H7 (cell line): Measurements from ENCODE around the gene ZNF343. TPM values are rescaled to one million over a fixed set of nuclear protein-coding genes. Genes with fewer than 3 reads are reported as not detected.

ENCODE experiments used
- DNase-seq: peaks from one replicate; pipeline ENCODE4 v3.0.0; 2012
- H3K27me3 ChIP-seq: 2 replicates; pipeline ENCODE4 v1.6.0; 2011; ENCODE audit warnings: mild to moderate bottlenecking, low read length; ENCODE audit not compliant: control insufficient read depth, insufficient read depth
- H3K36me3 ChIP-seq: replicated peaks from 2 replicates; pipeline ENCODE4 v1.5.1; 2011; ENCODE audit warnings: low read length; ENCODE audit not compliant: control insufficient read depth, insufficient read depth
- H3K4me3 ChIP-seq: 2 replicates; pipeline ENCODE4 v1.5.1; 2011; ENCODE audit warnings: low read depth, mild to moderate bottlenecking, control low read depth, low read length, moderate library complexity; ENCODE audit not compliant: insufficient read depth
- total RNA-seq: library from RNA; depleted of rRNA; stranded (reverse); fragments of >200 nt; shearing (Covaris generic); gene quantifications from 2 replicates; pipeline ENCODE4 v1.2.3, GENCODE V29; 2014

Gene ZNF343
- total RNA-seq, 1 experiment from 2014 or later: 6.5 TPM

- H3K4me3 ChIP-seq: peak within 1 kb of the TSS; percentile 91
- peak; percentile 95 for DNase-seq
- H3K27me3 ChIP-seq: no peaks in the 10 kb centered on the region
- H3K36me3 ChIP-seq: peaks cover 18% of the 10 kb centered on the region
Measured at GRCh38 chr20:2470423-2471193, 38.1 kb downstream of the ZNF343 start, which contains the start of gene SNRPB. Gene SNRPB, minus strand, starts transcription at chr20:2470789. Its CDS starts 99 bp downstream, at chr20:2470690.

GRCh38 chr20:2469991-2470422 lies 38.7 kb downstream of the ZNF343 start:
- peak; percentile 64 for DNase-seq
- Histone ChIP-seq H3K27me3 (no peaks in the 10 kb centered on the region), H3K4me3 (peak overlapping the region; percentile 91), H3K36me3 (peaks cover 22% of the 10 kb centered on the region)

DNA sequence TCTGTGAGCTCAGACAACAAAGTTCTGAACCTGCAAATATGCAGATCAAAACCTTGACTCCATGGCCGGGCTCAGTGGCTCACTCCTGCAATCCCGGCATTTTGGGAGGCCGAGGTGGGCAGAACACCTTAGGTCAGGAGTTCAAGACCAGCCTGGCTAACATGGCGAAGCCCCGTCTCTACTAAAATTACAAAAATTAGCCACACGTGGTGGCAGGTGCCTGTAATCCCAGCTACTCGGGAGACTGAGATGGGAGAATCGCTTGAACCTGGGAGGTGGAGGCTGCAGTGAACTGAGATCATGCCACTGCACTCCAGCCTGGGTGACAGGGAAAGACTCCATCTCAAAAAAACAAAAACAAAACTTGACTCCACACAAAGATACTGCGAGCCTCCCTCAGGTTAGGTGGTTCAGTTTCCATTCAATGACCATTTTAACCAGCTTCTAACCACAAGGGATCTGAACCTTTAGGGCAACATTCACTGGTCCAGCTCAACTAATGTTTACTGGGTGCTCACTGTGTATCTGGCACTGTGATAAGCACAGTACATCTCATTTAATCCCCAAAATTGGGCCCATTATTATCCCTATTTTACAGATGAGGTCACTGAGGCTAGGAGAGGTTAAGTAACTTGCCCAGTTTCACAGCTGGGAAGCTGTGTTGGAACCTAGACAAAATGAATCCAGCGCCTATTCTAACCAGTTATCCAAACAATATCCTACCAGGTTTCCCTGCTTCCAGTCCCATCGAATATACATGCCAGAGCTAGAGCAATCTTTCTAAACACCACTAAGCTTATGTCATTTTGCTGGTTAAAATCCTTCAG lies 39.9 kb downstream of the ZNF343 start:
- Histone ChIP-seq H3K27me3 (no peaks in the 10 kb centered on the region), H3K4me3 (peak overlapping the region; percentile 91), H3K36me3 (peaks cover 32% of the 10 kb centered on the region)
- no peak for DNase-seq

GRCh38 chr20:2467412-2467811 lies 41.3 kb downstream of the ZNF343 start:
- Histone ChIP-seq H3K27me3 (no peaks in the 10 kb centered on the region), H3K4me3 (no peak overlapping the region), H3K36me3 (peaks cover 44% of the 10 kb centered on the region)
- DNase-seq: no peak

DNA sequence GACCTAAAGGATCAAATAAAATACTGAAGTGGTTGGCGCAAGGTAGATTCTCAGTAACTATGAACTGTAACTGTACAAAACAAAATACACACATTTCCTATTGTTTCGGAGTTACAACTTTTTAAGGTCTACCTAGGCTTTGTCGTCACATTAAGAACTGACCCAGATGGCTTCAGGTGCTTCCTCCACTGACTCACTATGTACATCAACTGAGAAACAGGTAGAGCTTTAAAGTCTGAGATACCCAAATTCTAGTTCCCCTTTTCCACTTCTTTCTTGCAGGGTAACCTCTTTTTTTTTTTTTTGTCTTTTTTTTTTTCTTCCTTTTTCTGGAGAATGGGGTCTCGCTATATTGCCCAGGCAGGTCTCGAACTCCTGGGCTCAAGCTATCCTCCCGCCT lies 43.6 kb downstream of the ZNF343 start:
- no peak for DNase-seq
- H3K36me3 ChIP-seq: peaks cover 62% of the 10 kb centered on the region
- no peaks in the 10 kb centered on the region for H3K27me3 ChIP-seq
- H3K4me3 ChIP-seq: no peak overlapping the region

DNA sequence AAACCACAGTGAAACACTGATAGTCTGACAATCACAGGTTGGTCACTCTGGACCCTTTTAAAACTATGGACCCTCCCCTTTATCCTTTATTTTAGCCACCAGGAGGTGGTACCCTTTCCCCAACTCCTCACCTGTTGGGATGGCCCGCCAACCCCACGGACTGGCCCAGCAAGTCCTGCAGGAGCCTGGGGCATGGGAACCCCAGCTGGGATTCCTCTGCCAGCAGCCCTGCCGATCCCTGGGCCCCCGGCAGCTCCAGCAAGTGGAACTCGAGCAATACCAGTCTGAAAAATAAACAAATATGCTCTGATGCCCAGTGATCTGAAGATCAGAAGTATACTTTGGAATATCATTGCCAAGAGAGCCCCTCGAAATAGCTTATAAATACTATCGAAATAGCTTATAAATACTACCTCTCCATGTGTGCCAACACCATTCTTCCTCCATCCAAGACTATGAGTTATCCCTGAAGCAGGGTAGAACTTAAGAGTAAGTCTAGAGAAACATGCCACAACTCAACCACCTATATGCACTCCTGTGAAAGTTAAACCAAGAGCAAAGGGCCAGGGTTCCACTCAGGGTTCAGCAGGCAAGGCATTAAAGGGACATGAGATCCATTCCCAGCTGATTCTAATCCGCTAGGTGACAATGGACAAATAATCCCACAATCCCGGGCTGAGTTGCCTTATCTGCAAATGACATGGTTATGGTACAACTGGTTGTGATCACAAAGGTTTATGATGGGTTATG lies 44.9 kb downstream of the ZNF343 start:
- H3K4me3 ChIP-seq: no peak overlapping the region

DNA sequence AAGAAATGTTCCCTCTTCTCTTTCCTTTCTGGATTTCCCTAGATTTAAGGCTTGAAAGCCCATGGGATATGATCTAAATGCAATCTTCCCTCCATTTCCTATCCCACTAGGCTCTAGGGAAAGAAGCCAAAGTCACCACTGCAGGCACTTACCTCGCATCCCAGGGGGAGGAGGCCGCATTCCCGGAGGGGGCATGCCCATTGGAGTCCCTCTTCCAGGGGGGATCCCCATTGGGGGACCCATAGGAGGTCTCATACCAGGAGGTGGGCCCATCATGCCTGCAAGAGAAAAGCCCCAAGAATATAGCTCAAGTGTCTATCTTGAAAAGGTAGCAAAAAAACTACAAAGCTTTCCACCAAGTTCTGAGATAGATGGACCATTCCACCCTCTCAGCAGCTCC lies 46.2 kb downstream of the ZNF343 start:
- Histone ChIP-seq H3K36me3 (peaks cover 61% of the 10 kb centered on the region), H3K4me3 (no peak overlapping the region), H3K27me3 (no peaks in the 10 kb centered on the region)
- DNase-seq: no peak

More for the DNA sequence above, 44.9 kb downstream of the ZNF343 start:
- peak; percentile 33 for DNase-seq
- no peaks in the 10 kb centered on the region for H3K27me3 ChIP-seq
- peaks cover 65% of the 10 kb centered on the region for H3K36me3 ChIP-seq

GRCh38 chr20:2460752-2461424 lies 47.8 kb downstream of the ZNF343 start:
- peaks cover 49% of the 10 kb centered on the region for H3K36me3 ChIP-seq
- H3K4me3 ChIP-seq: no peak overlapping the region
- no peaks in the 10 kb centered on the region for H3K27me3 ChIP-seq
- no peak for DNase-seq

DNA sequence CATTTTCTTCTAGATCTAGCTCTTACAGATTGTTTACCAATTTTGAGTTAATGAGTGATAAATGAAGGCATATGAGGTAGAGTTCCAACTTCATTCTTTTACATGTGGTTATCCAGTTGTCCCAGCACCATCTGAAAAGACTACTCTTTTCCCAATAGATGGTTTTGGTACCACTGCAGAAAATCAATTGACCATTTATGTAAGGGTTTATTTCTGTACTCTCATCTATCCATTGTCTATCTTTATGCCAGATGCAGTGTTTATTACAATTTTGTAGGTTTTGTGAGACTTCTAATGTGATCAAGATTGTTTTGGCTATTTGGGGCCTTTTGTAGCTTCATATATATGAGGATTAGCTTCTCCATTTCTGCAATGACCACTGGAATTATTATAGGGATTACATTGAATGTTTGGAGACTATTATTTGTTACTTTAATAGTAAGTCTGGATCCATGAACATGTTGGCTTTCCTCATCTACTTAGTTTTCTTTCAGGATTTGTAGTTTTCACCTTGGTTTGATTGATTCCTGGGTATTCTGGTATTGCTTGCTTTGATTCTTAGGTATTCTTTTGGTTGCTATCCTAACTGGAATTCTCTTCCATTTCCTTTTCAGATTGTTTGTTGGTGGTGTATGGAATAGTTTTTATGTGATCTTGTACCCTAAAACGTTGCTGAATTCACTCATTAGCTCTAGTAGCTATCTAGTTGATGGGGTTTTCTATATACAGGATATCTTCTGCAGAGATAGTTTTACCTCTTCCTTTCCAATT lies 48.5 kb downstream of the ZNF343 start:
- Histone ChIP-seq H3K4me3 (no peak overlapping the region), H3K36me3 (peaks cover 44% of the 10 kb centered on the region), H3K27me3 (no peaks in the 10 kb centered on the region)
- no peak for DNase-seq

GRCh38 chr20:2458919-2459499 lies 49.7 kb downstream of the ZNF343 start:
- DNase-seq: no peak
- Histone ChIP-seq H3K36me3 (peaks cover 35% of the 10 kb centered on the region), H3K27me3 (no peaks in the 10 kb centered on the region), H3K4me3 (no peak overlapping the region)

DNA sequence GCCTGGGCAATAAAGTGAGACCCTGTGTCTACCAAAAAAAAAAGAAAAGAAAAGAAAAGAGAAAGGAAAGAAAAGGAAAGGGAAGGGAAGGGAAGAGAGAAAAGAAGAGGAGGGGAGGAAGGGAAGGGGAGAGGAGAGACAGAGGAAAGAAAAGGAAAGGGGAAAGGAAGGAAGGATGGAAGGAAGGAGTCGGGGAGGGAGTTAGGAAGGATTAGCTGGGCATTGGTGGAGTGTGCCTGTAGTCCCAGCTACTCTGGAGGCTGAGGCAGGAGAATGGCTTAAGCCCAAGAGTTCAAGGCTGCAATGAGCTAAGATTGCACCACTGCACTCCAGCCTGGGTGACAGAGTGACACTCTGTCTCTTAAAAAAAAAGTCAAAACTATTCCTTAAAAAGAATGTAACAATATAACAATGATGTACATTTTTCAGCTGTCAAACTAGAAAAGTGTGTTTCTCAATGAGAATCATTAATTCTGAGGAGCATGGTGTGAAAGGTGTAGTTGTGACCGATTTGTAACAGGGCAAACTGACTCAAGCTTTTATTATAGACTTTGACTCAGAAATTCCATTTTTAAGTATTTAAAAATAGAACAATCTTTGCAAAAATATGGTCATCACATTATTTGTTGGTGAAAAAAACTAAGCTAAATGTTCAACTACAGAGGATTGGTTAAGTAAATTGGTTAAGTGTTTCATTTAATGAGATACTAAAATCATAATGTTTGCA lies 52.8 kb downstream of the ZNF343 start:
- DNase-seq: no peak
- H3K27me3 ChIP-seq: no peaks in the 10 kb centered on the region
- peaks cover 7% of the 10 kb centered on the region for H3K36me3 ChIP-seq
- no peak overlapping the region for H3K4me3 ChIP-seq

- no peak overlapping the region for H3K4me3 ChIP-seq
Measured at GRCh38 chr20:2453792-2454191, 54.9 kb downstream of the ZNF343 start.

More at GRCh38 chr20:2453792-2454191, 54.9 kb downstream of the ZNF343 start:
- no peak for DNase-seq
- H3K27me3 ChIP-seq: no peaks in the 10 kb centered on the region
- H3K36me3 ChIP-seq: no peaks in the 10 kb centered on the region
